ENCODE data around the gene TAF1B.

TAF1B gene

DNA sequence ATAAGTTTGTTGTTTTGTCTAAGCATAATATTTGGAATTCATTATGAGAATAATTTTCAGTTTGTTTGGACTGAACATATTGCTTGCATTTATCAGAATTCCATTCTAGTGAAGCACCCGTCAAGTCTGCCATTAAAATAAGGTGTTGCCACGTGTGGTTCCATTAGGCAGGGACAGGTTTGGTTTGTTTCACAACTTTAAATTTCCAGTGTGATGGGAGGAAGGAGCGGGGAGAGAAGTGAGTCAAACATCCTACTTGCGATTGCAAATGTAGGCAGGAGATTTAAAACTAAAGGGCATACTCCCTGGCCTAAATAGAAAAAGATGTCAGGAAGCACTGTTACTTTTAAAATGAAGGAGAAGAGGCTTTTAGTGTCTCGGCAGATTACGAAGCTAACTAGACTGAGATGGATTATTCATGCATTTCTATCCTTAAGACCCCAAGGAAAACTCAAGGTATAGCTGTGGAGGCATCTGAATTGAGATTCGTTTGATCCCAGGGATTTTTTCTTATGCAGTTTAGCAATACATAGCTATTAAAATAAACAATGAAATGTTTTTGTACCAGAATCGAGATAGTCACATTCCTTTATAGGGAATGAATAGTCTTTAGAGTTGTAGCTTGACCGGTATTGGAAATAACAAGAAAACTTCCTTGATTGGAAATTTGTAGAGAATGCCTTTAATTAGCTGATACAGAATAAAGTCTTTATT is 128.0 kb downstream of the TAF1B start:
- DNase-seq (ENCODE audit: low read depth): peak; percentile 64
- no peaks in the 10 kb centered on the region for H3K27me3 ChIP-seq (replicated peaks; ENCODE audit: control insufficient read depth, insufficient read depth, low read length)
- peaks cover 51% of the 10 kb centered on the region for H3K4me1 ChIP-seq (ENCODE audit: control insufficient read depth, insufficient read depth, low read length)
- no peaks in the 10 kb centered on the region for H3K9me3 ChIP-seq (ENCODE audit: control insufficient read depth, low read length)
- no peaks in the 10 kb centered on the region for H3K36me3 ChIP-seq (ENCODE audit: control insufficient read depth, insufficient read depth, low read length, severe bottlenecking)
- H3K9ac ChIP-seq (ENCODE audit: low read length): peak overlapping the region; percentile 55
- peak overlapping the region; percentile 20 for H3K4me3 ChIP-seq (ENCODE audit: low read length)

DNA sequence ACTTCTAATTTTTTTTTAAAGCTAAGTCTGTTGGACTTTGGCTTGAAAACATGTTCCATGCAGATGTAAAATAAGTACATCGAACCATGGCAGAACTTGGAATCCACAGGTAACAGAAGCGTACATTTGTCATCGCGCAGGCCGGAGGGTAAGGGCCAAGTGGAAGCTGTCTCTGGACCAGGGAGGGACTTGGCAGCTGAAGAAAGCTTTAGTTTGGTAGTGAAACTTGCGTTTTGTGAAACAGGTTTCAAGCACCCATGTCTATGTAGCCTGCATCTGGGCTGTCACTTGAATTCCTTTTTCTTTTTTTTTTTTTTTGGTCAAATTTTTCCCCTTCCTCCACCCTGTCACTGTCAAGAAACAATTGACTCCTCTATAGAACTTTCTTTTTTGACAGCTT is 128.6 kb downstream of the TAF1B start:
- H3K27me3 ChIP-seq (replicated peaks; ENCODE audit: control insufficient read depth, insufficient read depth, low read length): no peaks in the 10 kb centered on the region
- no peaks in the 10 kb centered on the region for H3K36me3 ChIP-seq (ENCODE audit: control insufficient read depth, insufficient read depth, low read length, severe bottlenecking)
- no peak overlapping the region for H3K9ac ChIP-seq (ENCODE audit: low read length)
- no peak for DNase-seq (ENCODE audit: low read depth)
- peaks cover 57% of the 10 kb centered on the region for H3K4me1 ChIP-seq (ENCODE audit: control insufficient read depth, insufficient read depth, low read length)
- H3K9me3 ChIP-seq (ENCODE audit: control insufficient read depth, low read length): no peaks in the 10 kb centered on the region
- no peak overlapping the region for H3K4me3 ChIP-seq (ENCODE audit: low read length)

DNA sequence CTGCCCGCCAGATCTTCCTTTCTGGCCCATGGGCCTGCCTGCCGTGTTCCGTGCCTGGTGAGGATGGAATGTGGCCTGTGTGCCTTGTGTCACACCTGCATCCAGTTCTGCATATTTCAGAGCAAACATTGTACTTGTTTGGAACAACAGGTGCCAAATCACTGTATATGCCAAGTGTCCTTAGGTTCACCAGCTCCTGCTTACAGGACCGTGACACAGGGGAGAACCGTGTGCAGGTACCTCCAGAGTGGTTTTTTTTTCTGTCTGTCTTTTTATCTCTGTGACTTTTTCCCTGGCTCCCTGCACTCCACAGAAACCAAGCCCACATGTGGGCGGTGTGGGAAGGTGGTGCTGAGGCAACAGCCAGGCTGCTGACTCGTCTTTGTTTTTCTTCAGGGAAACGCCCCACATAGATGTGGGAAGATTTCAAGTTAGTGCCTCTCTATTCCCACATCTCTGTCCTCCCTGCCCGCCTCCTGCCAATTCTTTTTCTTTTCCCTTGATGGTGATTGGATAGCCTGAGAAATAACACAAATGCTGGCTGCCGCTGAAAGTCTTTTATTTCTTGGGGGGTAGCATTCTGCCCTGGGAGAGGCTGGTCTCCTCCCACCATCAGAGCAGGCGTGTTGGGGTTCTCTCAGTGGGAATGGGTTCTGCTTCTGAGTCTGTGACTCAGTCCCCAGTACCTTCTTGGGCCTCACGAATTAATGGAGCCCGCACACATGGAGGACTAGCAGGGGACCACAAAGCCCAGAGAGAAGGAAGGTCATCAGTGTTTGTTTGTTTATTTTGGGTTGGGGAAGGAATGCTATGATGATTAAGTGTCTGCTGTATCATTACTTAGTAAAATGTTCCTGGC is 129.6 kb downstream of the TAF1B start:
- H3K9me3 ChIP-seq (ENCODE audit: control insufficient read depth, low read length): no peaks in the 10 kb centered on the region
- no peaks in the 10 kb centered on the region for H3K27me3 ChIP-seq (replicated peaks; ENCODE audit: control insufficient read depth, insufficient read depth, low read length)
- peaks cover 58% of the 10 kb centered on the region for H3K4me1 ChIP-seq (ENCODE audit: control insufficient read depth, insufficient read depth, low read length)
- no peak overlapping the region for H3K9ac ChIP-seq (ENCODE audit: low read length)
- peak; percentile 67 for DNase-seq (ENCODE audit: low read depth)
- H3K4me3 ChIP-seq (ENCODE audit: low read length): no peak overlapping the region
- H3K36me3 ChIP-seq (ENCODE audit: control insufficient read depth, insufficient read depth, low read length, severe bottlenecking): no peaks in the 10 kb centered on the region

DNA sequence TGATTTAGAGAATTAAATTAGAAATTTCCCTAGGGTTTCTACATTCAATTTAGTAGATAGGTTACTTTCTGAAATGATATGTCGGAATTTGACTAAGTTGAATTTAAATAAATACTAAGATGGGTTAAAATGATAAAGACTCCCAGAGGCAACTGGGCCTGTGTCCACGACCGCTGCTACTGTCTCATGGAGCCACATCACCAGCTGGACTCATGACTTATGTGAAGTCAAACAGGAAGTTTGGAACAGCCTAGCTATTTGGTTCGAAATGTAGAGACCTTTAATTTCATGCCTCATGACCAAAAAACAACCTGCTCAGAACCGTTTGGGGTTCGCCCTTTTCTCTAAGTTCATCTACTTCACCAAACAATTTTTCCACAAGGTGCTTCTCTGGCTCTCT is 130.4 kb downstream of the TAF1B start:
- Histone ChIP-seq H3K4me3 (ENCODE audit: low read length) (no peak overlapping the region), H3K4me1 (ENCODE audit: control insufficient read depth, insufficient read depth, low read length) (peaks cover 58% of the 10 kb centered on the region), H3K27me3 (replicated peaks; ENCODE audit: control insufficient read depth, insufficient read depth, low read length) (no peaks in the 10 kb centered on the region), H3K9ac (ENCODE audit: low read length) (no peak overlapping the region), H3K9me3 (ENCODE audit: control insufficient read depth, low read length) (no peaks in the 10 kb centered on the region), H3K36me3 (ENCODE audit: control insufficient read depth, insufficient read depth, low read length, severe bottlenecking) (no peaks in the 10 kb centered on the region)
- no peak for DNase-seq (ENCODE audit: low read depth)

DNA sequence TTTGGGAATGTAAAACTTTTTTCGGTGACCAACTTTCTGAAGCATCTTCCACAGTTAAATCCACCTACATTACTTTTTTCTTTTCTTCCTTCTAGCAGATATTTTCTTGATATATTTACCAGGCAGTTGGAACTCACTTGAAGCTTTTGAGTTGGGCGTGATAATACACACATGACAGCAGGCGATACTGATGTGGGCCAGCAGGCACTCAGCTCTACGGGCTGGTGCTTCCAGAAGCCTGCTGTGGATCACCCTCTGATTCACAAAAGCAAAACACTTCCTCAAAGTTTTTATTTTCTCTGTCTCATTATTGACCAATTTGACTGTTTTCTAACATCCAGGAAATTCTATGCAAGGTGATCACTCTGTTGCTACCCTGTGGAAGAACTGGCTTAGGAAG is 131.1 kb downstream of the TAF1B start:
- Histone ChIP-seq H3K9me3 (ENCODE audit: control insufficient read depth, low read length) (no peaks in the 10 kb centered on the region), H3K36me3 (ENCODE audit: control insufficient read depth, insufficient read depth, low read length, severe bottlenecking) (no peaks in the 10 kb centered on the region), H3K9ac (ENCODE audit: low read length) (no peak overlapping the region), H3K4me1 (ENCODE audit: control insufficient read depth, insufficient read depth, low read length) (peaks cover 58% of the 10 kb centered on the region), H3K4me3 (ENCODE audit: low read length) (no peak overlapping the region), H3K27me3 (replicated peaks; ENCODE audit: control insufficient read depth, insufficient read depth, low read length) (no peaks in the 10 kb centered on the region)
- DNase-seq (ENCODE audit: low read depth): no peak

DNA sequence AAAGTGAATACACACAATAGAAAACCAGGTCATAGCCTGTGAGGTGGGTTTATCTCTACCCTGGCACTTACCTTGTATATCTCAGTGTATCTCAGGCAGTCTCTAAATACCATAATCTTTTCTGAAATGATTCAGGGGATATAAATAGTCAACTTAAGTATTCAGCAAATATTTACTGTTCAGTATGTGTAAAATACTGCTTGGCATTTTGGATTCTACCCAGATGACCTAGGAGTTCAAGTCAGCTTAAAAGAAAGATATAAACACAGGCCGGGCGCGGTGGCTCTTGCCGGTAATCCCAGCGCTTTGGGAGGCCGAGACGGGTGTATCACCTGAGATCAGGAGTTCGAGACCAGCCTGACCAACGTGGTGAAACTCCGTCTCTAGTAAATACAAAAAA is 132.1 kb downstream of the TAF1B start:
- Histone ChIP-seq H3K36me3 (ENCODE audit: control insufficient read depth, insufficient read depth, low read length, severe bottlenecking) (no peaks in the 10 kb centered on the region), H3K4me3 (ENCODE audit: low read length) (no peak overlapping the region), H3K27me3 (replicated peaks; ENCODE audit: control insufficient read depth, insufficient read depth, low read length) (no peaks in the 10 kb centered on the region), H3K4me1 (ENCODE audit: control insufficient read depth, insufficient read depth, low read length) (peaks cover 61% of the 10 kb centered on the region), H3K9ac (ENCODE audit: low read length) (no peak overlapping the region), H3K9me3 (ENCODE audit: control insufficient read depth, low read length) (no peaks in the 10 kb centered on the region)
- DNase-seq (ENCODE audit: low read depth): no peak

DNA sequence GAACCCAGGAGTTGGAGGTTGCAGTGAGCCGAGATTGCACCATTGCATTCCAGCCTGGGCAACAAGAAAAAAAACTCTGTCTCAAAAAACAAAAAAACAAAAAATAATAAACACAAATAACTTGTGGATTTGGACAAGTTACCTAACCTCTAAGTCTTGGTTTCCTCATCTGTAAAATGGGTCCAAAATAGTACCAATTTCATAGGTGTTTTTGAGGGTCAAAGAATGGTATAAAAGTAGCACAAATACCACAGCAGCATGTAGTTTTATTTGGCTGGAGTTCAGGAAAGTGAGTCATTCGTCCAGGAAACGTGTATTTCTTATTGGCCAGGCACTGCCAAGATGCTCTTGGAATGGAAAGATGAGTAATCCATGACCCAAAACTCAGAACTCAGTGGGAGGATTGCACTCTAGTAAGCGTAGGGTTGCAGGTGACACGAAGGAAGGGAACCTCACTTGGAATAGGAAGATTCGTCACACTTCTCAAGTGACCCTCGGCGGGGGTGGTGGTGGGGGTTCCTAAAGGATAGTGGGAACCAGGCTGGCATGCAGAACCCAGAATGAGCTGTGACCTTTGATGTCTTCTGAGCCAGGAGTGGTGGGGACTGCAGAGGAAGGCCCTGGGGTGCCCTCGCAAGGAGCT is 132.7 kb downstream of the TAF1B start:
- Histone ChIP-seq H3K4me3 (ENCODE audit: low read length) (no peak overlapping the region), H3K9me3 (ENCODE audit: control insufficient read depth, low read length) (no peaks in the 10 kb centered on the region), H3K9ac (ENCODE audit: low read length) (no peak overlapping the region), H3K27me3 (replicated peaks; ENCODE audit: control insufficient read depth, insufficient read depth, low read length) (no peaks in the 10 kb centered on the region), H3K36me3 (ENCODE audit: control insufficient read depth, insufficient read depth, low read length, severe bottlenecking) (no peaks in the 10 kb centered on the region), H3K4me1 (ENCODE audit: control insufficient read depth, insufficient read depth, low read length) (peaks cover 55% of the 10 kb centered on the region)
- DNase-seq (ENCODE audit: low read depth): peak; percentile 81

DNA sequence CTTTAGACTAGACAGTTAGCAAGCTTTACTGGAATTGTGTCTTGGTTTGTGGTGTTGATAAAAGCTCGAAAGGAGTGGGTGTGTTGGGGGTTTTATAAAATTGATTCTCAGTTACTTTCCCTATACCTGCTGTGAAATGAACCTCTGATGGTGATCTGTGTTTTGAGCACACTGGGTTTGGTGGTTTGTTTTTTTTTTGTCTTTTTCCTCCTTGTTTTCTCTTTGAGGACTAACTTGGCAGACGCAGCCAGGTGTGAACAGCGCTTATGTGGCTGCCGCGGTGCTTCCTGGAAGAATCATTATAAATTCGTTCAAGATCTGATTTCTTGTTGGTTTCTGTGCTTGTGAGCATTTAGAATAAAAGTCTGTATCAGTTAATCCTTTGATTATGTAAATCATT is 136.7 kb downstream of the TAF1B start:
- no peaks in the 10 kb centered on the region for H3K9me3 ChIP-seq (ENCODE audit: control insufficient read depth, low read length)
- DNase-seq (ENCODE audit: low read depth): no peak

DNA sequence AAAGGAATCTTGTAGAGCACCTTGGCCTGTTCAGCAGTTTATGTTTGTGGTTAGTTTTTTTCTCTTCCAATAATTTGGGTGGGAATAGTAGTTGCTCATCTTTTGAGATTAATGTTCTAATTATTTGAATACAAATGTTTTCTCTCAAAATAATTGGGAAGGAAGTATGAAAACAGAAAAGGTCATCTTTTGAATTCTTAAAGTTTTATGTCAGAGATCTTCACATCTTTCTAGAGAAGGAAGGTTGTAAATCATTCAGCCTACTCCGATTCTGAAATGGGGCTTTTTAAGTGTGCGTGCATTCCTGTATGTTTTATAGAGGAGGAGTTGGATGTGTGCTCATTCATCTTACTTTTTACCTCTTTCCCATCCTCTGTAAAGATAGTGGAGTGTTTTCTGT is 137.2 kb downstream of the TAF1B start:
- Histone ChIP-seq H3K4me1 (ENCODE audit: control insufficient read depth, insufficient read depth, low read length) (peaks cover 57% of the 10 kb centered on the region), H3K9me3 (ENCODE audit: control insufficient read depth, low read length) (no peaks in the 10 kb centered on the region), H3K36me3 (ENCODE audit: control insufficient read depth, insufficient read depth, low read length, severe bottlenecking) (no peaks in the 10 kb centered on the region), H3K9ac (ENCODE audit: low read length) (no peak overlapping the region), H3K4me3 (ENCODE audit: low read length) (no peak overlapping the region), H3K27me3 (replicated peaks; ENCODE audit: control insufficient read depth, insufficient read depth, low read length) (no peaks in the 10 kb centered on the region)
- DNase-seq (ENCODE audit: low read depth): no peak

More for the DNA sequence above, 136.7 kb downstream of the TAF1B start:
- H3K9ac ChIP-seq (ENCODE audit: low read length): no peak overlapping the region
- no peaks in the 10 kb centered on the region for H3K36me3 ChIP-seq (ENCODE audit: control insufficient read depth, insufficient read depth, low read length, severe bottlenecking)
- peaks cover 57% of the 10 kb centered on the region for H3K4me1 ChIP-seq (ENCODE audit: control insufficient read depth, insufficient read depth, low read length)
- H3K27me3 ChIP-seq (replicated peaks; ENCODE audit: control insufficient read depth, insufficient read depth, low read length): no peaks in the 10 kb centered on the region
- H3K4me3 ChIP-seq (ENCODE audit: low read length): no peak overlapping the region

DNA sequence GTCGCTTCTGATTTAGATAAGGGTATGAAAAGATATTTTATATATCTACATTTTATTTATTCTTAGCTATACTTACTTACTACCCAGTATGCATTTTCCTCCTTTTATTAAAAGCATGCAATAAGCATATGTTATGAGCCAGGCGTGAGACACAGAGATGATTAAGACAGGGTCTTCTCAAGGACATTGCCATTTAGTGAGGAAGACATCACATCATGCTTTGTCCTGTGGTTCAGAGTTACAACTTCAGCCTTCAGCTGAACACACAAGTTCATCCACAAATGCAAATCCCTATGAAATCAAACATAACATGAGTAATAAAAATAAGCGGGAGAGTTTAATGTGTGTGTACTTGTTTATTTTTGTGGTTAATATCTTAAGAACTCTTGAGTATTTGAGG is 138.4 kb downstream of the TAF1B start:
- H3K4me1 ChIP-seq (ENCODE audit: control insufficient read depth, insufficient read depth, low read length): peaks cover 50% of the 10 kb centered on the region
- no peak overlapping the region for H3K9ac ChIP-seq (ENCODE audit: low read length)
- H3K27me3 ChIP-seq (replicated peaks; ENCODE audit: control insufficient read depth, insufficient read depth, low read length): no peaks in the 10 kb centered on the region
- no peak overlapping the region for H3K4me3 ChIP-seq (ENCODE audit: low read length)
- no peaks in the 10 kb centered on the region for H3K9me3 ChIP-seq (ENCODE audit: control insufficient read depth, low read length)
- no peaks in the 10 kb centered on the region for H3K36me3 ChIP-seq (ENCODE audit: control insufficient read depth, insufficient read depth, low read length, severe bottlenecking)
- DNase-seq (ENCODE audit: low read depth): no peak

DNA sequence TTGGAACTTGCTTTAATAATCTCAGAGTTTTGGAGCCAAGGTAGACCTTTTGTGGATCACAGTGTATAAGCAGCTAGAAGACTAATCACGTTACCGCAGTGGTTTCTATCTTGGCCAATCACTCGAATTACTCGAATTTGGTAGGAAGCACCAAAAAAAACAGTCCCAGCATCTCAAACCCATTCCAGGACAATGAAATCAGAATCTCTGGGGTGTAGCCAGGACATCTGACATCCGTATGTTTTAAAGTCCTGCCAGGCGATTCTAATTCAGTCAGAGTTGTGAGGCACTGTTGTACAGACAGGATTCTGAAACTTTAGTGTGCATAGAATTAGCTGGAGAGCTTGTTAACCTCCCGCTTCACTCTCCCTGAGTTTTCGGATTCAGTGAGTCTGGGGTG is 139.0 kb downstream of the TAF1B start:
- H3K27me3 ChIP-seq (replicated peaks; ENCODE audit: control insufficient read depth, insufficient read depth, low read length): no peaks in the 10 kb centered on the region
- H3K9ac ChIP-seq (ENCODE audit: low read length): peak overlapping the region; percentile 55
- peaks cover 2% of the 10 kb centered on the region for H3K36me3 ChIP-seq (ENCODE audit: control insufficient read depth, insufficient read depth, low read length, severe bottlenecking)
- no peaks in the 10 kb centered on the region for H3K9me3 ChIP-seq (ENCODE audit: control insufficient read depth, low read length)
- peaks cover 47% of the 10 kb centered on the region for H3K4me1 ChIP-seq (ENCODE audit: control insufficient read depth, insufficient read depth, low read length)
- peak overlapping the region; percentile 34 for H3K4me3 ChIP-seq (ENCODE audit: low read length)
- DNase-seq (ENCODE audit: low read depth): peak; percentile 73

Measured in adipocyte (in vitro differentiated cells).